ENCODE measurements around the gene ZNF45.
"Not testable (repeated sequence)": the region's sequence is repeated elsewhere in the genome, so short reads cannot be mapped to it uniquely, and the experiment has no call there.

The ZNF45 gene

DNA sequence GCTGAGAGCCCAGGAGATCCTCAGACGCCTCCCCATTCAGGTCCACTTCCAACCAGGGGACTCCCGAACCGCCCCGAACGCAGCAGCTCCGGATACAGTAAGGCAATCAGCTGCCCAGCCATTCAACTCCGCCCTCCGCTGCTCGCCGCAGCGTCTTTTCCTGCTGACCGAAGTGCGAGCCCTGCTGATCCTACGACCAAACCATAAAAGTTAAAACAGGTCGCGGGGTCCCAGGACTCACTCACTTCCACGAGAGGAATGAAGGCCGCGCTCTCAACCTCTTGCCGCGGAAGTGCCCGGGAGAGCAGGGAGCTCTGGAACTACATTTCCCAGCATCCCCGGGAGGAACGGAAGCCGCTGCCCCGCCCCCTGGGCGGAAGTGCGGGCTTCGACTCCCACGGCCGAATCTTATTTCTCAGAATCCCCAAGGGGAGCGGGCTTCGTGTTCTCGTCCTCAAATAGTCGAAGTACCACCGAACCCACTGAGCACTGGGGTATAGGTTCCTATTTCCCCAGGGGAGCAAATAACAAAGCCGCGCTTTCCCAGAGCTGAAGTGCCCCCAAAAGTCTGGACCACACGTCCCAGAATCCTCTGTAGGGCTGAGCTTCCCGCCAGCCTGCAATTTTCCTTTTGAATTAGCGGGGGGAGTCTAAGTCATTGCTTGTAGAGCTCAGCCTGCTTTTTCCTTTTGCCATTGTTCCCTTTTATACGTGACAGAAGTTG lies at the start of gene ZNF45:
Gene ZNF45, minus strand, starts transcription at position 298 of the 724 bp plus-strand sequence. CDS start 13,097 bp downstream, outside the sequence.
- peak; percentile 86 for DNase-seq

DNA sequence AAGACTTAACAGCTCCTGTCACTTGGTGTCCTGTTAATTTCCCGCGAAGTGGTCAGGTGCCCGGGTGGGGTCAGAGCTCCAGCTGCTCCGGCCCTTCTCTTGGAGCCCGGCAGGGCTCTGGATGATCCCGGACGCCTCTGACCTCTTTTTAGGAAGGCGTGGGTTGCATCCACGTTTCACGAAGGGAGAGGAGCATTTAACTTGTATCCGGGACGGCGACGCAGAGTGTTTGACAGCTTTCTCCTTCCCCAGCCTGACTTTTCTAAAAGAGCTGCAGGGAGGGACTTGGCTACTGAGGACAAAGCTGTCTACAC lies 49.6 kb upstream of the ZNF45 start:
- DNase-seq = no peak

DNA sequence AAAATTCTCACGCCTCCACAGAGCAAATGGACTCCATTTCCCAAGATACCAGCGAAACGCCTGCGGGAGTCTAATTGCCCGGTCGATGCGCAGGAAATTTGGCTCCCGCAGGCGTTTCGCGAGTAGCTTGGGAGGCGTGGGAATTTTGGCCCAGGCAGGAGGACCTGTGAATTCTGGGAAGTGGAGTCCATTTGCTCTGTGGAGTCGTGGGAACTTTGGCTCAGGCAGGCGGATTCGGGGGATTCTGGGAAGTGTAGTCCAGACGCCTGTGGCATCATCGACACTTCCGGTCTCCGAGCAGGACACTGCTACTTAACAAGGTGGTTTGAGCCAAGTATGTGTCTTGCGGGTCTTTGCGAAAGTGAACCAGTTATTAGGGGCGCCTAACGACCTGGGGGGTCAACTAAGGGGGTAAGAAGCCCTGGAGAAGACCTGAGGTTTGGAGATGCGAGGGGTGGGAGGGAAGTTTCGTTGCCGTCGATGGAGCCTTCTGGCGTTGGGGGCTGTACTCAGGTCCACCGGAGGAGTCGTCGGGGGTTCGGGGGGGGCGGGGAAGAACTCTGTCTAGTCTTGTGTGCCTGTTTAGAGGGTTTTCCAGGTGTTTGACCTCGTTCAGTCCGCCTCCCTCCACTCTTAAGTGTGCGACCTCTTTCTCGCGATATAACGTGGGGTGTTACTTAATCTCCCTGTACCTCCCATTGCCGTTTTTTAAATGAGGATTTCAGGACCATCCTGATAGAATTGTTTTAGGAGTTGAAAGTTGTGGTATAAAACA lies 49.0 kb upstream of the ZNF45 start, which contains the start of gene ZNF155:
Gene ZNF155, plus strand, starts transcription at position 277 of the 775 bp plus-strand sequence. CDS start 4,356 bp downstream, outside the sequence.
- peak; percentile 98 for DNase-seq

DNA sequence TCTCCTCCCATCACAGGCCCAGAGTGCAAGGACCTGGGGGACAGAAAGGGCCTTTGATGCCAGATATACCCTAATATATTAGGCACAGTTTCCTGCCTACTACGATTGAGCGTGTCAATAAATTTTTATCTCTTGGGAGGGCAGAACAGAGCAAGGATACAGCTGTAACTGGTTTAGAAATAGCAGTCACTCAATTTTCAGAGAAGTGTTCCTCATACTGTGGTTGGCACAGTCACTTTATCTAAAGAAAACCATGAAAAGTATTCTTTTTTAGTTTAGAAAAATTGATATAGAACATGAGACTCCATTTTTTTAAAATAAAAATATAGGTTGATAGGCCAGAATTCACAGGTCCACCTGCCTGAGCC lies 48.4 kb upstream of the ZNF45 start:
- DNase-seq = no peak

DNA sequence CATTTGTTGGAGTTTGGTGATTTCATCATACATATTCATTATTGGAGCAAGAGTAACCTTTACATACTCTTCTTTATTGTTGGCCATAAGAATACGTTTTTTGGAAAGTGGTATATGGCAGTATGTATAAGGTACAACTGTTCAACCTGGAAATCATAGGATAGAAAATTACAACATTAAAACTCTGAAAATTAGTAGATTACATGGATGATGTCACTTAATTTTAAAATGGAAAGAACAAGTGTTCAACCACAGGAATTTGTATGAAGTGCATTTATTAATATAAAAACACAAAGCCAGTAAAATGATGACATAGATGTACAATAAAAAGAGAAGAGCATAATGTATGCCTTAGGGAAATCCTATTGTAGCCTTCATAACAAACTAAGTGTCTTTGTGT lies 41.6 kb upstream of the ZNF45 start:
- no peak for DNase-seq

DNA sequence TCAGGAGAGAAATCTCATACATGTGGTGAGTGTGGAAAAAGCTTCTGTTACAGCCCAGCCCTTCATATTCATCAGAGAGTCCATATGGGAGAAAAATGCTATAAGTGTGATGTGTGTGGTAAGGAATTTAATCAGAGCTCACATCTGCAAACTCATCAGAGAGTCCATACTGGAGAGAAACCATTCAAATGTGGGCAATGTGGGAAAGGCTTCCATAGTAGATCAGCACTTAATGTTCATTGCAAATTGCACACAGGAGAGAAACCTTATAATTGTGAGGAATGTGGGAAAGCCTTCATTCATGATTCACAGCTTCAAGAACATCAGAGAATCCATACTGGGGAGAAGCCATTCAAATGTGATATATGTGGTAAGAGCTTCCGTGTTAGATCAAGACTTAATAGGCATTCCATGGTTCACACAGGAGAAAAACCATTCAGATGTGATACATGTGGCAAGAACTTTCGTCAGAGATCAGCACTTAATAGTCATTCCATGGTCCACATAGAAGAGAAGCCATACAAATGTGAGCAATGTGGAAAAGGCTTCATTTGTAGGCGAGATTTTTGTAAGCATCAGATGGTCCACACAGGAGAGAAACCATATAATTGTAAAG lies 31.1 kb upstream of the ZNF45 start:
- no peak for DNase-seq

DNA sequence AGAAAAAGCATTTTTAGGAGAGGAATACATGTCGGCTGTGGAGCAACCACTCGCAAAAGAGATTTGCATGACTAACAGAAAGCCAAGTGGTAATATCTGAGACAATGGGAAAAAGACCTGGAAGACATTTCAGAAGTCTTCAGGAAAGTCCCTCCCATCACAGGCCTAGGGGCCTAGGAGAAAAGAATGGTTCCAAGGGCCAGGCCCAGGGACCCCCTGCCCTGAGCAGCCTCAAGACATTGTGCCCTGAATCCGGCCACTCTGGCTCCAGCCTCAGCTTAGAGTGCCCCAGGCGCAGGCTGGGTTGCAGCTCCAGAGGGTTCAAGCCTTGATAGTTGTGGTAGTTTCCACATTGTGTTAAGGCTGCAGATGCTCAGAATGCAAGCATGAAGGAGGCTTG lies 25.3 kb upstream of the ZNF45 start:
- no peak for DNase-seq

DNA sequence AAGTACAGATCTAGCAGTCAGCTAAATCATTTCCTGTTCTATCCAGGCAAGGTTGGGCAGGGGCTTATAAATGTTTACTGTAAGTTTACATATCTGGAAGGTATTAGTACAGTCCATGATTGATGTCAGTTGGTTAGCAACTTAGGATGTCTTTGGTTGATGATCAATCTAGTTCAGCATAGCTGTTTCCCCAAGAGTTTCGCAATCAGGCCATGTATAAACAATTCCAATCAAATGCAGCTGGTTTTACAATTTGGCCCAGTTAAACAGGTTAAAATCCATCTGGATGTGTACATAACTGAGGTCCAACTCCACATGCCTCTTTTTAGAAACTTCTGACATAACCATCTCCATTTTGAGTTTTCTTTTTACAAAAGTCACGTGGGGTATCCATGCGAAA lies 22.8 kb upstream of the ZNF45 start:
- peak; percentile 83 for DNase-seq

DNA sequence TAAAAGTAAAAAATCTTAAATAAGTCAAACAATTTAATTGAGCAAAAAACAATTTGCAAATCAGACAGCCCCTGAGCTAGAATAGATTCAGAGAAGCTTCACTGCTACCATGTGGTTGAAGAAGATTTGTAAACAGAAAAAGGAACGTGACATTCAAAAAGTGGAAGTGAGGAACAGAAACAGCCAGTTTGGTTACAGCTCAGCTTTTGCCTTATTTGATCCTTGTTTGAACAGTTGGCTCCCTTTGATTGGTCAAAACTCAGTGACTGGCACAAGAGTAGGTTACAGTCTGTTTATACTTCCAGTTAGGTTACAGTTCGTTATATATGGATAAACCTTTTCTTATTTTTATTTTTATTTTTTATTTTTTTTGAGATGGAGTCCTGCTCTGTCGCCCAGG lies 21.7 kb upstream of the ZNF45 start:
- DNase-seq = no peak

DNA sequence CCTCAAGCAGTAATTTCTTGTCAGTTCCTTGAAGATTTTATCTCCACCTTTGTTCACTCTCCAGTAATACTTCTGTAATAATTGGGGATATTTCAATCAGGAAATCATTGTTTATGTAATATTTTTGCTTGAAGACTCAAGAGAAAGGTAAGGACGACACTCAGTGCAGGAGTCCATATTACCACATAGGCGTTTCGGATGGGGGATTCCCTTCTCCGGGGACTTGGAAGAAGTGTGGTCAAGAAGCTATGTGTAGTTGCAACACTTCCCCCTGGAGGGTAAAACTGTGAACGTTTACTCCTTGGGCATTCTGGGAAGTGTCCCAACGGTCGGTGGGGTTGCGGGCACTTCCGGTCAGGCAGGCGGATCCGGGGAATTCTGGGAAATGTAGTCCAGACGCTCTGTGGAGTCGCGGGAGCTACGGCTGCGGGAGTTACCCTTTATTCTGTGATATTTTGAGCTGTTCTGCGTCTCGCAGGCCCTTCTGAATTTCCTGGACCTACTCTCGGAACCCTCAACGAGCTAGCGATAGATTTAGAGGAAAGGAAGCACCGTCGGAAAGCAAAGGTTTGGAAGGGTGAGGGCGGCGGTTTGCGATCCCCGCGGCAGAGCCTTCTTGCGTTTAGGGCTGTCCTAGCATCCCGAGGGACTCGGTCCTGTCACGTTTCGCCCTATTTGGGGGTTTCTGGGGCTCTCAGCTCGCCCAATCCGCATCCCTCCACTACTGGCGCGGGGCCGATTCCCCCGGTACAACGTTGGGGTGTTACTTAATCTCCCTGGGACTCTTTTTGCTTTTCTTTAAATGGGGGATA lies 16.0 kb upstream of the ZNF45 start, which contains the start of gene ZNF221:
Gene ZNF221, plus strand, starts transcription at position 395 of the 812 bp plus-strand sequence. CDS start 11,499 bp downstream, outside the sequence.
- peak; percentile 98 for DNase-seq

DNA sequence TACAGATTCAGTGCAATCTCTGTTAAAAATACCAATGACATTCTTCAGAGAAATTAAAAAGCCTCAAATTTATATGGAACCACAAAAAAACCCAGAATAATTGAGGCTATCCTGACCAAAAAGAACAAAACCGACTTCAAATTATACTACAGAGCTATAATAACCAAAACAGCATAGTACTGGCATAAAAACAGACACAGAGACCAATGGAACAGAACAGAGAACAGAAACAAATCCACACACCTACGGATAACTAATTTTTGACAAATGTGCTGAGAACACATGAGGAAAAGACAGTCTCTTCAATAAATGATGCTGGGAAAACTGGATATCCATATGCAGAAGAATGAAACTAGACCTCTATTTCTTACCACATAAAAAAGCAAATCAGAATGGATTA lies 14.7 kb upstream of the ZNF45 start:
- DNase-seq = not testable (repeated sequence)

DNA sequence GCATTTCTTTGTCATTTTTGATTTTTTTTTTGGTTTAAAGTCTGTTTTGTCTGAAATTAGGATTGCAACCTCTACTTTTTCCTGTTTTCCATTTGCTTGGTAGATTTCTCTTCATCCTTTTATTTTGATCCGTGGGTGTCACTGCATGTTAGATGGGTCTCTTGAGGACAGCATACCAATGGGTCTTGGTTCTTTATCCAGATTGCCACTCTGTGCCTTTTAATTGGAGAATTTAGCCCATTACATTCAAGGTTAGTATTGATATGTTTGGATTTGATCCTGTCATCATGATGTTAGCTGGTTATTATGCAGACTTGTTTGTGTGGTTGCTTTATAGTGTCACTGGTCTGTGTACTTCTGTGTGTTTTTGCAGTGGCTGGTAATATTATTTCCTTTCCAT lies 12.3 kb upstream of the ZNF45 start:
- DNase-seq = not testable (repeated sequence)

DNA sequence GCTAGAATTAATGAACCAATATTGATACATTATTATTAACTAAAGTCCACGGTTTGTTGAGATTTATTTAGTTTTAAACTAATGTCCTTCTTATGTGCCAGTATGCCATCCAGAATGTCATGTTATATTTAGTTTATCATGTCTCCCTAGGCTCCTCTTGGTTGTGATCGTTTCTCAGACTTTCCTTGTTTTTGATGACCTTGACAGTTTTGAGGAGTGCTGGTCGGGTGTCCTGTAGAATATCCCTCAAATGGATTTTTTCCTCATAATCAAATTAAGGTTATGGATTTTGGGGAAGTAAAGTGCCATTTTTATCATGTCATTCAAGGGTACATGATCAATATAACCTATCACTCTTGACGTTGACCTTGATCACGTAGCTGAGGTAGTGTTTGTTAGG lies 6.1 kb upstream of the ZNF45 start:
- no peak for DNase-seq

DNA sequence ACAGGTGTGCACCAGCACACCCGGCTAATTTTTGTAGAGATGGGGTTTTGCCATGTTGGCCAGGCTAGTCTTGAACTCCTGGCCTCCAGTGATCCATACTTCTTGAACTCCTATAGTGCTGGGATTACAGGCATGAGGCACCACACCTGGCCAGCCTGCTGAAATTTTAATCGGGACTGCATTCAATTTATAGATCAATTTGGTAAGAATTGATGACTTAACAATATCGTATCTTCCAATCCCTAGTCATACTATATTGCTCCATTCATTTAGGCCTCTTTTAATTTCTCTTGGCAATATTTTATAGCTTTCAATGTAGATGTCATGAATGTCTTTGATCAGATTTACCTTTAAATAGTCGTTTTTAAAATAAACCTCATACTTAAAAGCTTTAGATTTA lies 5.6 kb upstream of the ZNF45 start:
- DNase-seq = no peak

DNA sequence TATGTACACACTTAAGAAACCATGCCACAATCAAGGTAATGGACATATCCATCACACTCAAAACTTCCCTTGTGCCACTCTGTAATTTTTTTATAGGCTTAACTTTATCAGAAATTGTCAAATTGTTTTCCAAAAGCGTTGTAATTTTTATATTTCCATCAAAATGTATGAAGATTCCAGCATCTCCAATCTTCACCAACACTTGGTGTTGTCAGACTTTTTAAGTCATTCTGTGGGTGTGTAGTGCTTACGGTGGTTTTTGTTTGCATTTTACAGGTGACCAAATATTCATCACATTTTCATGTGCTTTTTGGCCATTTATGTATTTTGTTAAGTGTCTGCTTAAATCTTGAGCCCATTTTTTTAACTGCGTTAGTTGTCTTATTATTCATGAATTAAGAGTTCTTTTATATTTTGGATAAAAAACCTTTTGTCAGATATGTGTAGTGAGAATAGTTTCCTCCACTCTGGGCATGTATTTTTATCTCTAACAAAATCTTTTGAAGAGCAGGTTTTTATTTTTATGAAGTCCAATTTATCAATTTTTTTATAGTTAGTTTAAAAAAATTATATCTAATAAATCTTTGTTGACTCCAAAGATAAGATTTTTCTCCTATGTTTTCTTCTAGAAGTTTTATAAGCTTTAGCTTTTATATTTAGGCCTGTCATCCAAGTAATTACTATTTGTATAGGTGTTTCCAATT lies 4.6 kb upstream of the ZNF45 start:
- no peak for DNase-seq

DNA sequence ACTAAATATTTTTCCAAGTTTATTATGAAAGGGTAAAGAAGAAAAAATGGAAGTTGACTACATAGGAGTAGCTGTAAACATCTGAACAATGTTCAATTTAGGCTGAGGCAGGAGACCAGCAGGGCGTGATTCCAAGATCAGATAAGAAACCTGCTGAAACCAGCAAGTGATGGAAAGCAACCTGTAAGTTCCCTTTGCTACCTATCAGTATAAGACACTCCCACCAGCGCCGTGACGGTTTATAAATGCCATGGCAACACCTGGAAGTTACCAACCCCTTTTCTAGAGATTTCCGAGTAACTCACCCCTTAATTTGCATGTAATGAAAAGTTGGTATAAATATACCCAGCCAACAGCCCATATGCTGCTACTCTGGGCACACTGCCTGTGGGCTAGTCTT lies 1.1 kb upstream of the ZNF45 start:
- no peak for DNase-seq

DNA sequence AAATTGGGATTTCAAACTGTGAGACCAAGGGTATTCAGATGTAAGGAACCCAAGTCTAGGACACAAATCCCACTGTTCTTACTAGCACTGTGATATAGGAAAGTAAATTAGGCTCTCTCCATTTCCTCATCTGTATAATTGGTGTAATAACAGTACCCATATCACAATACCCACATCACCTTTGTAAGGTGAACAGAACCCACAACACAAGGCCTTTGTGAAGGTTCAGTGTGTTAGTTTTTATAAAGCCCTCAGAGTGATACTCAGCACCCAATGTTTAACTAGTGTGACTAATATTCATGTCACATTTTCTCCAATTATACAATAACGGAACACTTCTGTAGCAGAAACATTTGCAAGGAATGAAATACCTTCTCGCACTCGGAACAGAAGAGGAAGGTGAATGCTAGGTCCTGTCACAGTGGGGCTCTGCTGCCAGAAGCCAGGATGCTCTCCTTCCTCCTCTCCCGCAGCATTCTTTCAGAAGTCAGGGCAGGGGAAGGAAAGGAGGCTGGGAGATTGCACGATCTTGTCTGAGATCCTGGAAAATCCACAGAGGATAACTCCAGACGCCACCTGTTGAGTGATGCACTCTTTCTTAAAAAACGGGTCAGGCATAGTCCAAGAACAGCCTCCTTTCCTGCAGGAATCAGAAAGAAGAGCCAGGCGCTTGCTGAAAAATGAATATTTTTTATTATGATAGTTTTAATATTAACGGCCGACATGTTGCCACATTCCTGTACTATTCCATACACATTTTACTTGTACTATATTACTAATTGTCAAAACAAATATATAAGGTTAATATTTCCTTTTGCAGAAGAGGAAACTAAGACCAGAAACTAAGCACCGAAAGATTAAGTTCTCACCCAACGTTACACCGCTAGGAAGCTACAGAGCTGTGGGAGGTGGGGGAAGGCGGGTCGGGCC lies 762 bp downstream of the ZNF45 start:
- no peak for DNase-seq

DNA sequence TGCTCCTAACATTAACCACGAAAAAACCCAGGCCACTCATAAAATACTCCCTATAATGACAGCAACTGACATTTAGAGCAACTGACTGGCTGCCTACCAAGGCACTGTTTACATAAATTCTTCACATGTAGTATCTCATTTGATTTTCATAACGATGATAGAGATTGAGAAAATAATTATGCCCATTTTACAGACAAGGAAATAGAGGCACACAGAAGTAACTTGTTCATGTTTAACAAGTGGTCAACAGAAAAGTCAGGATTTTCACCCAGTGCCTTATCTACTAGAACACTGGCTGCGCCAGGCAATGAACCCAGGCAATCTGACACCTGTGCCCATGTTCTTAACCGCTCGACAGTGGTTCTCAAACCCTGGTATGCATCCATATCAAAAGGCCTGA lies 6.3 kb downstream of the ZNF45 start:
- no peak for DNase-seq

DNA sequence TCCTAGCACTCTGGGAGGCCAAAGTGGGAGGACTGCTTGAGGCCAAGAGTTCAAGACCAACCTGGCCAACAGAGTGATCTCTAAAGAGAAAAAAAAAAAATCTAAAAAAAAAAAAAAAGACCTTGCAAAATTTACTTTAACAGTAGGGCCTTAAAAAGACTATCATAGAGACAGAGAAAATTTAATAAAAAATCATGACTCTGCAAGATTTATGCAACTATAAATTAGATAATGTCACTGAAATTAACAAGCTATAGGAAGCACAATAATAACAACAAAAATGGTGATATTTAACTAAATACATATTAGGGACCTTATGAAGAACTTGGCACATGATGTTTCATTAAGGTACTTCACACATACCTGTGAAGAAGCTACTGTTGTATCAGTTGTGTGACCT lies 11.2 kb downstream of the ZNF45 start:
- DNase-seq = no peak

DNA sequence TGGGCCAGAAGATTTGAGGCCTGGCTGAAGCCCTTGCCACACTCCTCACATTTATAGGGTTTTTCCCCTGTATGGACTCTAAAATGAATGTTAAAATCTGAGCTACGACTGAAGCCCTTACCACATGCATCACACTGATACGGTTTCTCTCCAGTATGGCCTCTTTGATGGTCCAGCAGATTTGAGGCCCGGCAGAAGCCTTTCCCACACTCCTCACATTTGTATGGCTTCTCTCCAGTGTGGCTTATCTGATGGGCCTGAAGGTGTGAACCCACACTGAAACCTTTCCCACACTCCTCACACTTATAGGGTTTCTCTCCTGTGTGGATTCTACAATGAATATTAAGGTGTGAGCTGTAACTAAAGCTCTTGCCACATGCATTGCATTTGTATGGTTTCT lies 21.0 kb downstream of the ZNF45 start:
- no peak for DNase-seq

DNA sequence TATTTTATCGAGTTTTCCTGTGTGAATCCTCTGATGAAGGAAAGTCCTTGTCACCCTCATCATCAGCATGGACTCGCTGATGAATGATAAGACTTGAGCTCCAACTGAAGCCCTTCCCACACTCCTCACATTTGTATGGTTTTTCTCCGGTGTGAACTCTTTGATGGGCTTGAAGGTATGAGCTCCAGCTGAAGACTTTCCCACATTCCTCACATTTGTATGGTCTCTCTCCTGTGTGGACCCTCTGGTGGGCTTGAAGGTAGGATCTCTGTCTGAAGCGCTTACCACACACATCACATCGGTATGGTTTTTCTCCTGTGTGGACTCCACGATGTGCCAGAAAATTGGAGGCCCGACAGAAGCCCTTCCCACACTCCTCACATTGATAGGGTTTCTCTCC lies 21.7 kb downstream of the ZNF45 start:
- DNase-seq = no peak
